BLaER1 treated with 17β-estradiol and CSF1 and Interleukin-3, amounts not matched to agents 10 nM and 100 nM (cell line): ENCODE data around the gene LUZP1.
A peak's percentile ranks its signal among the peaks of the same experiment; 100 is the strongest.

Source experiments
- H3K27ac ChIP-seq, 11 experiments: shearing (Covaris generic); formaldehyde crosslinking; 2 replicates each; pipeline ENCODE4 v1.8.1; 2022
- H3K27me3 ChIP-seq, 11 experiments: shearing (Covaris generic); formaldehyde crosslinking; 2 replicates each; pipeline ENCODE4 v1.8.1; 2022
- H3K36me3 ChIP-seq, 11 experiments: shearing (Covaris generic); formaldehyde crosslinking; 2 replicates each; pipeline ENCODE4 v1.8.1; 2022
- H3K4me1 ChIP-seq, 10 experiments: shearing (Covaris generic); formaldehyde crosslinking; 2 replicates each; pipeline ENCODE4 v1.8.1; 2022
- H3K4me2 ChIP-seq, 11 experiments: shearing (Covaris generic); formaldehyde crosslinking; 2 replicates each; pipeline ENCODE4 v1.8.1; 2022
- H3K4me3 ChIP-seq, 10 experiments: shearing (Covaris generic); formaldehyde crosslinking; 2 replicates each; pipeline ENCODE4 v1.8.1; 2022
- H3K9ac ChIP-seq, 11 experiments: shearing (Covaris generic); formaldehyde crosslinking; 2 replicates each; pipeline ENCODE4 v1.8.1; 2022
- H3K9me3 ChIP-seq, 11 experiments: shearing (Covaris generic); formaldehyde crosslinking; replicated peaks in 1 of 11; 2 replicates each; pipeline ENCODE4 v1.8.1; 2022
- H4K20me1 ChIP-seq, 11 experiments: shearing (Covaris generic); formaldehyde crosslinking; 2 replicates each; pipeline ENCODE4 v1.8.1; 2022
- Cebpa-rat ChIP-seq, 11 experiments: shearing (Covaris generic); IDR thresholded peaks; 2 replicates each; pipeline ENCODE4 v1.8.1; 2022

The LUZP1 gene

DNA sequence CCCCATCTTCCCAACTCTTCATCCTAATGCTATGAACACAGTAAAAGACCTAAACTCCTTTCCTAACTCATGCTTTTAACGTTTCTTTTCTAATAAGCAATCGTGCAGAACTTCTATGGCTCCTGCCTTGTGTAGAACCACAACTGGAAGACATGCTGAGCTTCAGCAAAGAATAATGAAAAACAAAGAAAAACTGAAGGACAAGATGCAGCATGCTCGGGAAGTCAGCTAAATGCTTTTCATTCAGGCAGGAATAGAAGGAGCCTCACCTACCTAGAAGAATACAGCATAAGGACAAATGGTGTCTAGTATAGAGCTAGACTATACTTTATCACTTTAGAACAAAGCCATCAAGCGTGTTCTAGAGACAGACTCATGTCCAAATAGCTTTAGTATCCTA, 45.9 kb downstream of the LUZP1 start:
- H3K27me3 ChIP-seq: no peaks in the 10 kb centered on the region
- peaks cover 46 to 100% (median 100%) of the 10 kb centered on the region in 11 experiments; a peak in 21 of 22 replicates for H4K20me1 ChIP-seq
- H3K9me3 ChIP-seq: no peaks in the 10 kb centered on the region
- H3K9ac ChIP-seq: 0 out of 22 replicates have a peak overlapping the region, but pooled peaks of 1 of the 11 experiments have one; percentile 17
- peaks cover 48 to 100% (median 89%) of the 10 kb centered on the region in 10 experiments for H3K4me1 ChIP-seq
- H3K36me3 ChIP-seq: peaks cover 0 to 44% (median 14%) of the 10 kb centered on the region in 11 experiments; a peak in 11 of 22 replicates
- peak overlapping the region in 10 of 11 experiments; percentile 0 to 95 (median 52); a peak in 17 of 22 replicates for H3K4me2 ChIP-seq
- peak overlapping the region in 1 of 10 experiments; percentile 2; a peak in 2 of 20 replicates for H3K4me3 ChIP-seq
- H3K27ac ChIP-seq: peak overlapping the region in 4 of 11 experiments; percentile 33 to 71 (median 36); a peak in 5 of 22 replicates
- TF ChIP-seq Cebpa-rat (IDR thresholded peaks at IDR 0.05): no peak

- peaks cover 46 to 100% (median 98%) of the 10 kb centered on the region in 11 experiments; a peak in 21 of 22 replicates for H4K20me1 ChIP-seq
- H3K27ac ChIP-seq: peak overlapping the region in 7 of 11 experiments; percentile 16 to 71 (median 34); a peak in 8 of 22 replicates
- H3K9me3 ChIP-seq: no peaks in the 10 kb centered on the region
- H3K4me3 ChIP-seq: peak overlapping the region in 2 of 10 experiments; percentile 2 to 11; a peak in 2 of 20 replicates
- H3K9ac ChIP-seq: peak overlapping the region in 3 of 11 experiments; percentile 17 to 54 (median 47); a peak in 3 of 22 replicates
- peaks cover 48 to 100% (median 93%) of the 10 kb centered on the region in 10 experiments for H3K4me1 ChIP-seq
- peaks cover 0 to 40% (median 12%) of the 10 kb centered on the region in 11 experiments; a peak in 11 of 22 replicates for H3K36me3 ChIP-seq
- H3K4me2 ChIP-seq: peak overlapping the region in 9 of 11 experiments; percentile 7 to 95 (median 76); a peak in 17 of 22 replicates
- TF ChIP-seq Cebpa-rat (IDR thresholded peaks at IDR 0.05): no peak
- no peaks in the 10 kb centered on the region for H3K27me3 ChIP-seq
These were observed 46.5 kb downstream of the LUZP1 start for GRCh38 chr1:23122023-23122748.

GRCh38 chr1:23120383-23120782, 48.3 kb downstream of the LUZP1 start:
- Histone ChIP-seq H3K4me1 (peaks cover 56 to 100% (median 94%) of the 10 kb centered on the region in 10 experiments), H3K36me3 (peaks cover 0 to 22% (median 4%) of the 10 kb centered on the region in 11 experiments; a peak in 8 of 22 replicates), H3K4me2 (peak overlapping the region; percentile 64 to 95 (median 79)), H3K9ac (peak overlapping the region in 10 of 11 experiments; percentile 34 to 57 (median 47); a peak in 15 of 22 replicates), H3K27me3 (no peaks in the 10 kb centered on the region), H4K20me1 (peaks cover 31 to 100% (median 98%) of the 10 kb centered on the region in 11 experiments; a peak in 21 of 22 replicates), H3K27ac (peak overlapping the region in 10 of 11 experiments; percentile 46 to 76 (median 70); a peak in 19 of 22 replicates), H3K4me3 (peak overlapping the region in 1 of 10 experiments; percentile 19; a peak in 1 of 20 replicates), H3K9me3 (peaks cover 0 to 8% (median 0%) of the 10 kb centered on the region in 11 experiments; a peak in 2 of 22 replicates)
- TF ChIP-seq Cebpa-rat (IDR thresholded peaks at IDR 0.05): no peak

- peaks cover 66 to 100% (median 96%) of the 10 kb centered on the region in 10 experiments for H3K4me1 ChIP-seq
- peak overlapping the region in 3 of 10 experiments; percentile 12 to 28 (median 27); a peak in 2 of 20 replicates for H3K4me3 ChIP-seq
- H3K27me3 ChIP-seq: no peaks in the 10 kb centered on the region
- no peak for TF ChIP-seq Cebpa-rat (IDR thresholded peaks at IDR 0.05)
- peak overlapping the region; percentile 34 to 63 (median 50); a peak in 17 of 22 replicates for H3K9ac ChIP-seq
- H3K27ac ChIP-seq: peak overlapping the region; percentile 46 to 76 (median 70); a peak in 21 of 22 replicates
- H3K9me3 ChIP-seq: peaks cover 0 to 8% (median 0%) of the 10 kb centered on the region in 11 experiments; a peak in 2 of 22 replicates
- peaks cover 0 to 13% (median 3%) of the 10 kb centered on the region in 11 experiments; a peak in 7 of 22 replicates for H3K36me3 ChIP-seq
- peaks cover 32 to 100% (median 98%) of the 10 kb centered on the region in 11 experiments; a peak in 21 of 22 replicates for H4K20me1 ChIP-seq
- peak overlapping the region; percentile 64 to 95 (median 79) for H3K4me2 ChIP-seq
These were observed 49.5 kb downstream of the LUZP1 start for GRCh38 chr1:23118957-23119792.

DNA sequence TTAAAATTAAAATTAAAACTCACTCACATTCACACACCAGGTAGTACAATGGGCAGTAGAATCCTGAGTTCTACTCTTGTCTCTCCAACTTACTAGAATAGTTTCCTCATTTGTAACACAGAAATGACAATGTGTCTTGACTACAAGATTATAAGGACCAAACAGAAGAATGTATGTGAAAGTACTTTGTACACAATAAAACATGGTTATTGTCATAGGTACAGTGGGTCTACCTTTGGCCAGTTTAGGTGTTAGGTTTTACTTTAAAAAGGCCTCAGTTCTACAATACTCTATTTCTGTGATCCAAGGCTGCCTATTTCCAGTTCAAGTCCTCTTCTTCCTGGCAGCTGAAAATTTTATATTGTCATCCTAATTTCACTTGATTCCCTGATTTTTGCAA, 50.2 kb downstream of the LUZP1 start:
- peak overlapping the region in 6 of 11 experiments; percentile 68 to 76 (median 72); a peak in 8 of 22 replicates for H3K27ac ChIP-seq
- peaks cover 0 to 8% (median 0%) of the 10 kb centered on the region in 11 experiments; a peak in 2 of 22 replicates for H3K9me3 ChIP-seq
- peaks cover 66 to 100% (median 96%) of the 10 kb centered on the region in 10 experiments for H3K4me1 ChIP-seq
- H3K4me2 ChIP-seq: peak overlapping the region in 6 of 11 experiments; percentile 76 to 95 (median 83); a peak in 11 of 22 replicates
- H3K9ac ChIP-seq: no peak overlapping the region
- H3K36me3 ChIP-seq: peaks cover 0 to 13% (median 3%) of the 10 kb centered on the region in 11 experiments; a peak in 7 of 22 replicates
- peaks cover 27 to 100% (median 96%) of the 10 kb centered on the region in 11 experiments; a peak in 21 of 22 replicates for H4K20me1 ChIP-seq
- H3K4me3 ChIP-seq: no peak overlapping the region
- no peaks in the 10 kb centered on the region for H3K27me3 ChIP-seq
- no peak for TF ChIP-seq Cebpa-rat (IDR thresholded peaks at IDR 0.05)

DNA sequence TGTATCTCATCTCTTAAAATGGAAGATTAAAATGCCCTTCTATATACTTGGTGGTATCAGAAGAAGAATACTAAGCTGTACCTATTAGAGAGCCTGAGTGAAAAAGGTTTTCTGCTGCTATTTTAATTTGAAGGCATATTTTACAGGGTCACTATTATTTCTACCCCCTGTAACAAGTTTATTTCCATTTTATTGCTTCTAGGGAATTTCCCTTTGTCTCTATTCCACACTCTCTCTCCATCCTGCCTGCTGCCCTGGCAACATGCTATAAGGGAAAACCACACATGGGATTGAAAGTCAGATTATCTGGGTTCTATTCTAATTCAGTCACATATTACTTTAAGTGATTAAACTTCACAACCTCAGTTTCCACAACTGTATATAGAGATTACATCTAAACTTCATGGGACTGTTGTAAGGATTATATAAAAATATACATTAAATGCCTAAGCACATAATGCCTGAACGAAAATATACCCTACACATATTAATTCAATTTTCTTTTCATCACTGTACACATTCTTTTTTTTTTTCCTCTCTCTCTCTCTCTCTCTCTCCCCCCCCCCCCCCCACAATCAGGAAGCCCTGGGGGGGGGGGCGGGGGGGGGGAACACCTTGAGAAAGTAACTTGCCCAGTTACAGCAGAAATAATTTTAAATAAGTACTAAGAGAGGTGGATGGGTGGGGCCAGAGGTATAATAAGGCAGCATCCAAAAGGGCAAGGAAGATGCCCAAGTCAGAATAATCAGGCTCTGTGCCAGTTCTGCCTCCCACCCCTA, 51.5 kb downstream of the LUZP1 start:
- peak overlapping the region in 7 of 11 experiments; percentile 4 to 80 (median 69); a peak in 10 of 22 replicates for H3K27ac ChIP-seq
- no peak overlapping the region for H3K9ac ChIP-seq
- no peaks in the 10 kb centered on the region for H3K27me3 ChIP-seq
- H3K36me3 ChIP-seq: peaks cover 0 to 13% (median 5%) of the 10 kb centered on the region in 11 experiments; a peak in 7 of 22 replicates
- peaks cover 0 to 8% (median 0%) of the 10 kb centered on the region in 11 experiments; a peak in 2 of 22 replicates for H3K9me3 ChIP-seq
- H4K20me1 ChIP-seq: peaks cover 16 to 100% (median 96%) of the 10 kb centered on the region in 11 experiments; a peak in 21 of 22 replicates
- H3K4me3 ChIP-seq: no peak overlapping the region
- peaks cover 67 to 100% (median 96%) of the 10 kb centered on the region in 10 experiments for H3K4me1 ChIP-seq
- TF ChIP-seq Cebpa-rat (IDR thresholded peaks at IDR 0.05): no peak
- peak overlapping the region in 7 of 11 experiments; percentile 5 to 95 (median 52); a peak in 11 of 22 replicates for H3K4me2 ChIP-seq

GRCh38 chr1:23116216-23116836, 52.3 kb downstream of the LUZP1 start:
- peak overlapping the region in 10 of 11 experiments; percentile 18 to 88 (median 63); a peak in 19 of 22 replicates for H3K4me2 ChIP-seq
- no peak overlapping the region; a peak in 1 of 22 replicates for H3K9ac ChIP-seq
- H3K4me1 ChIP-seq: peaks cover 70 to 100% (median 96%) of the 10 kb centered on the region in 10 experiments
- peak overlapping the region in 10 of 11 experiments; percentile 13 to 80 (median 64); a peak in 16 of 22 replicates for H3K27ac ChIP-seq
- peaks cover 0 to 13% (median 5%) of the 10 kb centered on the region in 11 experiments; a peak in 7 of 22 replicates for H3K36me3 ChIP-seq
- H3K4me3 ChIP-seq: no peak overlapping the region
- TF ChIP-seq Cebpa-rat (IDR thresholded peaks at IDR 0.05): no peak
- H3K9me3 ChIP-seq: peaks cover 0 to 8% (median 0%) of the 10 kb centered on the region in 11 experiments; a peak in 2 of 22 replicates
- peaks cover 24 to 100% (median 96%) of the 10 kb centered on the region in 11 experiments; a peak in 21 of 22 replicates for H4K20me1 ChIP-seq
- no peaks in the 10 kb centered on the region for H3K27me3 ChIP-seq
